HS-27A (cell line): Measurements from ENCODE around the gene PIK3R5.

ENCODE experiments used
- DNase-seq: peaks from one replicate; pipeline ENCODE4 v3.0.0-alpha.2; 2012; ENCODE audit warnings: low read depth, missing footprints

The PIK3R5 gene

GRCh38 chr17:8832711-8833352 lies 132.7 kb downstream of the PIK3R5 start:
- no peak for DNase-seq

- DNase-seq: no peak
Measured at GRCh38 chr17:8831234-8831849, 134.2 kb downstream of the PIK3R5 start.

- no peak for DNase-seq
Measured at GRCh38 chr17:8830141-8830540, 135.4 kb downstream of the PIK3R5 start.

- no peak for DNase-seq
Measured at GRCh38 chr17:8829036-8829941, 136.2 kb downstream of the PIK3R5 start.
